Fibroblast of the conjunctiva (primary cell): ENCODE data around the gene YEATS4.

Experiments
- DNase-seq: peaks from one replicate; pipeline ENCODE4 v3.0.0-alpha.2; 2010; ENCODE audit warnings: low read depth

Gene YEATS4

DNA sequence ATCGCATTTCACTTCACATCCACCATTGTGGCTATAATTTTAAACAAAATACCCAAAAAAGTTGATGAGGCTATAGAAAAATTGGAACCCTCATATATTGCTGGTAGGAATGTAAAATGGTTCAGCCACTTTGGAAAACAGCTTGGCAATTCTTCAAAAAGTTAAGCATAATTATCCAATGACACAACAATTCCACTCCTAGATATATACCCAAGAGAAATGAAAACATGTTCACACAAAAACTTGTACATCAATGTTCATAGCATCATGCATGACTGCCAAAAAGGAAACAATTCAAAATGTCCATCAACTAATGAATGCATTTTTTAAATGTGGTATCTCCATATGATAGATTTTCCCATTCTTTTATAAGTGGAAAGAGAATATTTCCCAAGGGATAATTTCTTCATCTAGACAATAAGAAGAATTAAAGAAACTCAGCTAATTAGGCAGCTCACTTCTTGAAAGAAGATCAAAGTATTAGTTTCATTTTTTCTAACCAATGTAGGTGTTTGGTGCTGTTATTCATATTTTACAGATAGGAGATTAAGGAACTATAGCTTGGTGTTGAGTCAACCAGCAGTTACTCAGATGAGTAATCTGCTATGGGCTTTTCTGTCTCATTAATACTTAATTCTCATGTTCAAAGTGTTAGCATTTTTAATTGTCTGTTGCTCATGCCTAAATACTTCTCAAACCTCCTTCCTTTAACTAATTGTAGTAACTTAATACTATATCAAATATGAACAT lies 32.8 kb downstream of the YEATS4 start:
- no peak for DNase-seq

DNA sequence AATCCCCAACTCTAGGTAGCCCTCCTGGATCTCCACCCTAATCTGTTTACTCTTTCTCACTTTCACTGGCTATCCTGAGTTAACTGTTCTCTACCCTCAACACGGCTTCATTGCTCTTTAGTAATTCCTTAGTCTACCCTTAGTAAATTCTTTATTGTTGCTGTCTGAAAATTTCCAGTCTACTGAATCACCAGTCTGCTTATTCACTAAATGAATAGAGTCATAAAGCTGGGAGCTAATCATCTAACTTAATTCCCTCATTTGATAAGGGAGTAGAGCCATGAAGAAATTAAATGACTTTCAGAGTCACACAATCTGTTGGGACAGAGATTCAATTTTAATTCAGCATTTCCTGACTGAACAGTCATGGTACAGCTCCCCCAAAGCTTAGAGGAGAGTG lies 36.5 kb downstream of the YEATS4 start:
- no peak for DNase-seq

GRCh38 chr12:69396963-69397362 lies 37.4 kb downstream of the YEATS4 start:
- DNase-seq: no peak

- no peak for DNase-seq
Measured at GRCh38 chr12:69397978-69398377, 38.4 kb downstream of the YEATS4 start.

- no peak for DNase-seq
Measured at GRCh38 chr12:69401940-69402339, 42.4 kb downstream of the YEATS4 start.

GRCh38 chr12:69404851-69405565 lies 45.5 kb downstream of the YEATS4 start:
- DNase-seq: no peak

- peak; percentile 69 for DNase-seq
Measured at GRCh38 chr12:69405566-69405865, 46.0 kb downstream of the YEATS4 start.

GRCh38 chr12:69406217-69406616 lies 46.7 kb downstream of the YEATS4 start:
- DNase-seq: no peak

GRCh38 chr12:69410571-69410970 lies 51.0 kb downstream of the YEATS4 start:
- no peak for DNase-seq

- DNase-seq: no peak
Measured at GRCh38 chr12:69412655-69413054, 53.1 kb downstream of the YEATS4 start.

- DNase-seq: peak; percentile 90
Measured at GRCh38 chr12:69415471-69416275, 56.1 kb downstream of the YEATS4 start.

DNA sequence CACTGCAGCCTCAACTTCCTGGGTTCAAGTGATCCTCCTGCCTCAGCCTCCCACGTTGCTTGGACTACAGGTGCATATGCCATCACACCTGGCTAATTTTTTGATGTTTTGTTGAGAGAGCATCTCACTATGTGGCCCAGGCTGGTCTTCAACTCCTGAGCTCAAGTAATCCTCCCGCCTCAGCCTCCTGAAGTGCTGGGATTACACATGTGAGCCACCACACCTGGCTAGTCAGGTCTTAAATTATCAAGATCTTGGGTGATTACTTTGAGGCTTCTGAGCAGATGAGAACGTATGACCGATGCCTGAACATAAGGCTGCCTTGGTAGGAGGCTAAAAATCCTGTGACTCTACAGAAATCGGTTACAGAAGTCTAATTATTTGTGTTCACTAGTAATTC lies 57.7 kb downstream of the YEATS4 start:
- no peak for DNase-seq

DNA sequence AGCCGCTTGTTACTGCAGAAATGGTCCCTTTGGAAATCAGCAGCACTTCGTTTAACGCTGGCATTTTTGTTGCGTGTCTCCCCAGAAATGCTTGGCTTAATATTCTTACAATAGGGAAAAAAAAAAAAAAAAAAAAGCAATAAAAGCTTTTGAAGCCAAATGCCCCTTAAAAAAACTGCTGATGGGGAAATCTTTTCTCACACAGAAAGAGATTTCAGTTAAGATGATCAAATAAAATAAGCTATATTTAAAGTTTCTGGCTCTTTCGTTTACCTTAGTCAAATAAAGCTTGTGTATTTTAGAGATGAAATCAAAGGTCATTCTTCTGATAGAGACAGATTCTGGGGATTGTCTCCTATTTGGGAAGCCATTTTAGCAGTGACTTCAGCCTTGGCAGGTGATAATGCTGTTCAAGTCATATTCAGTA lies 58.2 kb downstream of the YEATS4 start:
- DNase-seq: no peak

GRCh38 chr12:69419701-69420100 lies 60.2 kb downstream of the YEATS4 start:
- no peak for DNase-seq

DNA sequence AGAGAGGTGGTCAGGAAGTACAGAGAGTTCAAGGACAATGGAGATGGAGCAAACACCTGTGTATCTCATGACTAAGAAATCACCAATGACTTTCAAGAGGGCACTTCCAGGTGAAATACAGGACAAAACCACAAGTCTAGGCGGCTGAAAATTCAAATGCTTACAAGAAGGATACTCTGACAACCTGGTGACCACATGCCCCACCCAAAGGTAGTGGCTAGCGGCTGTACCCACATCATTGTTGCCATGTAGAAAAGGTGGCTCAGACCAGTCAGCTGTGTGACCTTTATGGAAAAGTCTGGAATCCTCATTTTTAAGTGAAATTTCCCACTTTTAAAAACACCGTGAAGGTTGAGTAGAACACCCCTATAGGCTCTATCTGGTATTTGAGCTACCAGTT lies 62.0 kb downstream of the YEATS4 start:
- DNase-seq: no peak

GRCh38 chr12:69423037-69423905 lies 63.7 kb downstream of the YEATS4 start:
- DNase-seq: no peak

DNA sequence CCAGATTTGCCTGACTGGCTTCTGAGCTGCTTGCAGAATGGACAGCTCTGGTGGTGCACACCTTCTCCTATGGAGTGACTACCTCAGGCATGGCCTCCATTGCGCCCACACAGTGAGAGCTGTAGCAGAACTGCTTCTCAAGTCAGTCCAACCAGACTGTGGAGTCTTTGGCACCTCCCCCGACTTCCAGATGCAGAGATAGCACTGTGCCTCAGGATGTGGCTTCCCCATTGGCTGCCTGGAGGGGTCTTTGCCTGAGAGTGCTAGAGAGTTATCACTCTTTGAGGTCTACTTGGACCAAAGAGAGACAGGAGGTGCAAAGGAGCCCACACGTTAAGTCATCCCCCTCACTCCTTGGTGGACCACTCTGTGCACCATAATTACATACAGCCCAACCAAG lies 65.9 kb downstream of the YEATS4 start:
- no peak for DNase-seq

DNA sequence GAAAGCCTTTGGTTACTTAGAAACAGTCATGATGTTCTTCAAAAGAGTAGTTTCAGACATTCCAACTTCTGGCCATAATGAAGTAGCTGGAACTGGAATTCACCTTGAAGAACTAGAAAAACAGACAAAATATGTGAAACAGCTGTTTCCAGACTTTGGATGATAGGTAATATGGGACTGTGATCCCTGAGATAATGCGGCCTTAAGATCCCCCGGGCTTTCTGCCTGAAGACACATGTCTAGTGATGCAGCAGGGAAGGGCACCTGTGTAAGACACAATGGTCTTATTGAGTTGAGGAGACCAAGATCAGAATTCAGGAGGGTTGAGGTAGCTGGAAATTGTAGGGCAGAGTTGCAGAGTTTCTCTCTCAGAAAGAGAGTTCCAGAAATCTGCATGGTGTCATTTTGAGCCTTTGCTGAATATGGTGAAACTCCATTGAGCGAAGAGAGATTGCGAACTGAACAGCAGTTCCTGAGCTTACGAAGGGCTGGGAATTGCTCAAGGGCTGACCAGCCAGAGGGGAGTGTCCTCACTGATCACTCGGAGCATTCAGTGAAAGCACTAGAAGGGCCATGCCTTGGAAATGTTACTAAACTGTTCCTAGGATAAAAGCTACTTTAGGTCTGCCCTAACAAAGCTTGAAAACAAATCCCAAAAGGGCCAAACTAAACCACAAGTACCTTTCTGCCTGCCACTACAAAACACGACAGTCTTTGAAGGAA lies 69.0 kb downstream of the YEATS4 start:
- DNase-seq: no peak

- DNase-seq: no peak
Measured at GRCh38 chr12:69430942-69431590, 71.5 kb downstream of the YEATS4 start.

DNA sequence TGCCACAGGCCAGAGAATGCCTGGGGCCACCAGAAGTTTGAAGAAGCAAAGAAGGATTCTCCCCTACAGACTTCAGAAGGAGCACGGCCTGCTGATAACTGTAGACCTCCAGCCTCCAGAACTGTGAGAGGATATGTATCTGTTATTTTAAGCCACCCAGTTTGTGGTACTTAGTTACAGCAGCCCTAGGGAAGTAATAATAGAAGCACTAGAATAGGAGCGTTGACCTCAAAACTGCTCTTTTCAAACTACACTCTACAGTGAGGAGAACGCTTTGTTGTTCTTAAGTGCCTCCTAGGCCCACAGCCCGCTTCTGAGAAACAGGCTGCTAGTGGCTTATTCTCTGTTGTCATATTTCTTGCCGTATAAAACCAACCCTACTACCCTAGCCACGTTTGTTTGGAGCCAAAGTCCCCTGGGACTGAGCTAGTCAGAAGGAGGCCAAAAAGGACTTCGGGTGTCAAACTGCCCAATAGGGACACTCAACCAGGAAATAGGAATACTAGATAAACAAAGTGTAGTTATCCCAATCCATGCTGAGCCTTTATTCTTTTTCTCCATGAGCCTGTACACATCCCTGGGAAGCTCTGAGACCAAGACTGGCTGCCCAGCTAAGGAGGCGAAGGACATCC lies 72.2 kb downstream of the YEATS4 start:
- DNase-seq: no peak
